ENCODE measurements around the gene TERT.
"Not testable (repeated sequence)": the region's sequence is repeated elsewhere in the genome, so short reads cannot be mapped to it uniquely, and the experiment has no call there.

TERT gene

DNA sequence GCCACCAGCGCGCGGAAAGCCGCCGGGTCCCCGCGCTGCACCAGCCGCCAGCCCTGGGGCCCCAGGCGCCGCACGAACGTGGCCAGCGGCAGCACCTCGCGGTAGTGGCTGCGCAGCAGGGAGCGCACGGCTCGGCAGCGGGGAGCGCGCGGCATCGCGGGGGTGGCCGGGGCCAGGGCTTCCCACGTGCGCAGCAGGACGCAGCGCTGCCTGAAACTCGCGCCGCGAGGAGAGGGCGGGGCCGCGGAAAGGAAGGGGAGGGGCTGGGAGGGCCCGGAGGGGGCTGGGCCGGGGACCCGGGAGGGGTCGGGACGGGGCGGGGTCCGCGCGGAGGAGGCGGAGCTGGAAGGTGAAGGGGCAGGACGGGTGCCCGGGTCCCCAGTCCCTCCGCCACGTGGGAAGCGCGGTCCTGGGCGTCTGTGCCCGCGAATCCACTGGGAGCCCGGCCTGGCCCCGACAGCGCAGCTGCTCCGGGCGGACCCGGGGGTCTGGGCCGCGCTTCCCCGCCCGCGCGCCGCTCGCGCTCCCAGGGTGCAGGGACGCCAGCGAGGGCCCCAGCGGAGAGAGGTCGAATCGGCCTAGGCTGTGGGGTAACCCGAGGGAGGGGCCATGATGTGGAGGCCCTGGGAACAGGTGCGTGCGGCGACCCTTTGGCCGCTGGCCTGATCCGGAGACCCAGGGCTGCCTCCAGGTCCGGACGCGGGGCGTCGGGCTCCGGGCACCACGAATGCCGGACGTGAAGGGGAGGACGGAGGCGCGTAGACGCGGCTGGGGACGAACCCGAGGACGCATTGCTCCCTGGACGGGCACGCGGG lies at the start of gene TERT:
Gene TERT, minus strand, starts transcription at position 234 of the 815 bp plus-strand sequence. Its CDS starts 79 bp downstream, at position 155.
- in situ Hi-C loops (cut with HindIII; ENCODE audit: low sequenced_read_pairs): no loop called here

DNA sequence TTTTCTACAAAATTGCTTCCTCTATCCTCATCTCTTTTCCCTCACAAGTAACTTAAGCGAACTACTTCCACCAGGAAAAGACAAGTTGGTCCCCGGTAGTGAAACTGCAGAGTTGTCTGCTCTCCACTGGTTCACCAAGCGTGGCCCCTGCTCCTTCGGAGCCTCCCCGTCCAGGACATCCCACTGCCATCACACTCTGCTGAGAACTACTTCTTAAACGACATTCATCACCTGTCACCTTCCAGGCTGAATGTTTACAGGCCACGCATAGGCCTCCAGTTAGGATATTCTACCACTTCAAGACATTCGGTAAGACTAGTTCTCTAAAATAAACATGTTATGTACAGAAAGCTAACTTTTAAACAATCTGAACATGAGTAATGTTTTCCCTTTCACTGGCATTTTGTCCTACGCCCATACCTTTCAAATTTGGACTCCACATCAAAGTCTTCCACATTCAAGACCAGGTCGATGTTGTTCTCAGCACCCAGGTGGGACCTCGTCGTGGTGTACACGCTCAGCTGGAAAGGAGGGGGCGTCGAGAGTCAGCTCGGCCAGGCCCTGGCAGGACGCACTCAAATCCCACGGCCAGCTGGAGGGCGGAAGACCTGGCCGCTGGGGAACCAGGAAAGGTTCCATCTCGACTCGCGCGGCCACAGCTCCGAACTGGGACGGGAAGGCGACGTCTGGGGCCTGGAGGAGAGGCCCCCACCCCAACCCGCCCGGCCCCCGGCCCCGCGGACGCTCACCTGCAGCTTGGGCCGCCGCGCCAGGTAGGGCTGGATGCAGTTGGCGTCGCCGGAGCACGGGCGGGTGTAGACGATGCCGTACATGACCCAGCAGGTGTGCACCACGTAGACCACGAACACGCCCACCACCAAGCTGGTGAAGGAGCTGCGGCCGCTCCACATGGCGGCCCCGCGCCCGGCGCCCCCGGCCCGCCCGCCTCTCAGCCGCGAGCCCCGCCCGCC lies 49.3 kb upstream of the TERT start:
- in situ Hi-C loops (cut with HindIII; ENCODE audit: low sequenced_read_pairs): no loop called here

DNA sequence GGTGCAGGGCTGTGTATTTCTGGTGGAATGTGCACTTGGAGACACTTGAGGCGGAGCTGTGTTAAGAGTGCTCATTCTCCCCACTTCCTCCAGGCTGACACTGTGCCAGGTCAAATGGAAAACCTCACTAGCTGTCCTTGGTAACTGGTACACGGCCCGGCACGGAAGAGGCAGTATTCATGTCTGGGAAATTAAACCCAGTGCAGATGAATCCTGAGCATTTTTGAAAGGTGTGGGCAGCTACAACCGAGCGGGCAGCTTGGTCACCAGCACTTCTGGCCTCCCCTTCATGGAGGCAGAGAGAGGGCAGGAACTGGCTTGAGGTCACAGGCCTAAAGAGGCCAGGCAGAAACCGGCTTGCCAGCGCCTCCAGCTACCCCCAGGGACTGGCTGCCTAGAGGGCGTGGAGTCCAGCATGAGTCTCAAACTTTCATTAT lies 48.5 kb upstream of the TERT start:
- in situ Hi-C loops (cut with HindIII; ENCODE audit: low sequenced_read_pairs): no loop called here

DNA sequence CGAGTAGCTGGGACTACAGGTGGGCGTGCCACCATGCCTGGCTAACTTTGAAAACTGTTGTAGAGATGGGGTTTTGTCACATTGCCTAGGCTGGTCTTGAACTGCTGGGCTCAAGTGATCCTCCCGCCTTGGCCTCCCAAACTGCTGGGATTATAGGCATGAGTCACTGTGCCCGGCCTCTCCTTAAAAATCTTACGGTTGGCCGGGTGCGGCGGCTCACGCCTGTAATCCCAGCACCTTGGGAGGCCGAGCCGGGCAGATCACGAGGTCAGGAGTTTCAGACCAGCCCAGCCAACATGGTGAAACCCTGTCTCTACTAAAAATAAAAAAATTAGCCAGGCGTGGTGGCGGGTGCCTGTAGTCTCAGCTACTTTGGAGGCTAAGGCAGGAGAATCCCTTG lies 47.8 kb upstream of the TERT start:
- in situ Hi-C loops (cut with HindIII; ENCODE audit: low sequenced_read_pairs): not testable (repeated sequence)

DNA sequence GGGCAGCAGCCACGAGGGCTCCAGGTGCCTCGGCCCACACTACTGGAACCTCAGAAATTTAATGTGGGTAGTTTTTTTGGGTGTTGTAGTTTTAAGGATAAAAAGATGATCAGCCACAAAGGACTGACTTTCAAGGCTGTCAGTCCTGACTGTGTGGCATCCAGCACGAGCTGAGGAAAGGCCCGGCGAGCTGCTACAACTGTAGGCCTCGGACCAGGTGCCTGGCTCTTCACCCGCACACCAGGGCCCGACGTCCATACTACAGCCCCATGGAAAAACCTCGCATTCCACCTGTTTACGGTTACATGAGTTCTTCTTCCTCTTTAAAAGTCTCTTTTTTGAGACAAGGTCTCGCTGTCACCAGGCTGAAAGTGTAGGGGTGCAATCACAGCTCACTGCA lies 47.4 kb upstream of the TERT start:
- in situ Hi-C loops (cut with HindIII; ENCODE audit: low sequenced_read_pairs): no loop called here

DNA sequence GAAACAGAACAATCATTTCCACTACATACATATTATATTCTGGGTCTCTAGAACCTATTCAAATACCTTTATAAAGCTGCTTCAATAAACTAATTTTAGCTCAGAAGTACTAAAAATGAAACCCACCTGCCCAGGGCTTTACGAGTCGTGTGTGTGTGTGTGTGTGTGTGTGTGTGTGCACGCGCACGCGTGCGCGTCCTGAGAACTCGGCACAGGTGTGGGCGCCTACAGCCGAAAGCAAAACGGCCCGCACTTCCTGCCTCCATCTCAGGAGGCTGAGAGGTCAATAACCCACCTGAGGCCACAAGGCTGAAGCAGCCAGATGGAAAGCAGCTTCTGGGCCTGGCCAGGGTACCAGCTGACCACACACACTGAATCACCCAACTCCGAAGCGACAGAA lies 47.0 kb upstream of the TERT start:
- in situ Hi-C loops (cut with HindIII; ENCODE audit: low sequenced_read_pairs): no loop called here

DNA sequence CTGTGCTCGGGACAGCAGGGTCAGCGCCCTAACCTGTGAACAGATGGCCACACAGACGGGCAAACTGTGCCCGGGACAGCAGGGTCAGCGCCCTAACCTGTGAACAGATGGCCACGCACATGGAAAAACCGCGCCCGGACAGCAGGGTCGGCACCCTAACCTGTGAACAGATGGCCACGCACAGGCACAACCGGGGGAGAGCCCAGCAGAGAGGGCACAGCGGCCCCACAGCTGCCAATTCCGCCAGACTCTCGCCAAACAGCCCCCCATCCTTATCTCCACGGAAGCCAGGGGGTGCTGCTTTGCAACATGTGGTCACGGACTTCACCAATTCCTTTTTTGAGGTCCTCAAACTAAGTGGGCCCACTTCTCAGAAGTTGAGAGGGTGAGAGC lies 44.9 kb upstream of the TERT start:
- in situ Hi-C loops (cut with HindIII; ENCODE audit: low sequenced_read_pairs): not testable (repeated sequence)

DNA sequence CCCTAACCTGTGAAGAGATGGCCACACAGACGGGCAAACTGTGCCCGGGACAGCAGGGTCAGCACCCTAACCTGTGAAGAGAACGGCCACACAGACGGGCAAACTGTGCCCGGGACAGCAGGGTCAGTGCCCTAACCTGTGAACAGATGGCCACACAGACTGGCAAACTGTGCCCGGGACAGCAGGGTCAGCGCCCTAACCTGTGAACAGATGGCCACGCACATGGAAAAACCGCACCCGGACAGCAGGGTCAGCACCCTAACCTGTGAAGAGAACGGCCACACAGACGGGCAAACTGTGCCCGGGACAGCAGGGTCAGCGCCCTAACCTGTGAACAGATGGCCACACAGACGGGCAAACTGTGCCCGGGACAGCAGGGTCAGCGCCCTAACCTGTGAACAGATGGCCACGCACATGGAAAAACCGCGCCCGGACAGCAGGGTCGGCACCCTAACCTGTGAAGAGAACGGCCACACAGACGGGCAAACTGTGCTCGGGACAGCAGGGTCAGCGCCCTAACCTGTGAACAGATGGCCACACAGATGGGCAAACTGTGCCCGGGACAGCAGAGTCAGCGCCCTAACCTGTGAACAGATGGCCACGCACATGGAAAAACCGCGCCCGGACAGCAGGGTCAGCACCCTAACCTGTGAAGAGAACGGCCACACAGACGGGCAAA lies 44.4 kb upstream of the TERT start:
- in situ Hi-C loops (cut with HindIII; ENCODE audit: low sequenced_read_pairs): not testable (repeated sequence)

DNA sequence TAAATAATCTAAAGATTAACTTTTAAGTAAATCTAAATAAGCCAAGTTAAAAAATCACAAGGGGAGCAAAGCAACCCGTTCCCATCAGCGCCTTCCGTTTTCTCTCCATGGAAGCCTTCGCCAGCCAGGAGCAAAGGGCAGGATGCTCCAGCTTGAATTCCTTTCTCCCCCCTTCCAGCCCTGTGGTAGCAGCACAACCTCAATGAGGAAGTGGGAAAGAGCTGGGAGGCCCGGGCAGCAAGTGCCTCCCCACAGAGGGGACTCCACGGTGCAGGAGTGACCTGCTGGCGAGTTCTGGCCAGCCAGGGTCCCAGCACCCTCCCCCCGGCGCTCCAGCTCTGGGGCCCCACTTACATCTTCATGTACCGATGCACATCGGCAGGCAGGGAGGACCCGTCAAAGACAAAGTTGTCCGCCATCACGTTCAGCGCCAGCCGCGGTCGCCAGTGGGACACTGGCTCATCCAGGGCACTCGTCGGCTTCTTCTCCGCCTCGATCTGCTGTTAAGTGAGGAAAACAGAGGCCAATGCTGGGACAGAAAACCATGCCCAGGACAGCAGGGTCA lies 43.7 kb upstream of the TERT start:
- in situ Hi-C loops (cut with HindIII; ENCODE audit: low sequenced_read_pairs): no loop called here

DNA sequence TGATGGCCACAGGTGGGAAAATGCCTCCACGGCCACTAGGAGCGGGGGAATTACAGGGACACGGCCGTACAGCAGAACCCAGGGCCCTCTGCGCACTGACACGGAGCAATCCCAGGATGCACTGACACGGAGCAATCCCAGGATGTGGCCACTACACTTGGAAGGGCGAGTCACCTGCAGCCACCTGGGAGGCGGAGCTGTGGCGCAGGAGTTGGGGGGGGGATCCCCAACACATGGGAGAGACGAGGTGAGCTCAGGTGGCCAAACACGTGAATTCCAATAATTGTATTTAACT lies 43.3 kb upstream of the TERT start:
- in situ Hi-C loops (cut with HindIII; ENCODE audit: low sequenced_read_pairs): no loop called here

DNA sequence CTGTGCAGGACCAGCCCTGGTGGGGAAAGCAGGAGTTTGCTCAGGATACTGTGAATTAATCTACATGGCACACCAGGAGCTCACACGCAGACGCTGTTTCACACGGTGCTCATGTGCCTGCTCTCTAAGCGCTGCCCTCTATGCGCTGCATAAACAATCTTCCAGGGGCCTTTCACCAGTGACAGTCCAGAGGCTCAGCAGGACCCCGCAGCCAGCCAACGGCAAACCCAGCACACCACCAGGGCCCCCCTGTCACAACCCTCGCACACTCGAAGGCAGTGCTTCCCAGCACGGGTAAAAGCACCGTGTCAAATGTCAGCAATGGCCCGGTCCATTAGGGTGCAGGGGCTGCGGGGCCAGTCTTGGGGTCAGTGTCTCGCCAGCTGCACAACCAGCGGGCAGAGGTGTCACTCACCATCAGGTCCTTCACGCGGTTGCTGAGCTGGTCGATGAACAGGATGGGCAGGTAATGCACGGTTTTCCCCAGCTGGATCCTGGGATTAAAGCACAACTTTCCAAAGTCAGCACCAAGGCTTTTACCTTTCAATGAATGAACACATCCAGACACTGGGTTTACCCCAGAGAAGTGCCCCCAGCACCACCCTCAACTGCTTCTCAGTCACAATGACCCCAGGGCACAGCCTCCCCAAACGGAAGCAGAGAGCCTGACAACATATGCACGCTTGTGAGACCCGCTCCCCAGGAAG lies 42.8 kb upstream of the TERT start:
- in situ Hi-C loops (cut with HindIII; ENCODE audit: low sequenced_read_pairs): no loop called here

DNA sequence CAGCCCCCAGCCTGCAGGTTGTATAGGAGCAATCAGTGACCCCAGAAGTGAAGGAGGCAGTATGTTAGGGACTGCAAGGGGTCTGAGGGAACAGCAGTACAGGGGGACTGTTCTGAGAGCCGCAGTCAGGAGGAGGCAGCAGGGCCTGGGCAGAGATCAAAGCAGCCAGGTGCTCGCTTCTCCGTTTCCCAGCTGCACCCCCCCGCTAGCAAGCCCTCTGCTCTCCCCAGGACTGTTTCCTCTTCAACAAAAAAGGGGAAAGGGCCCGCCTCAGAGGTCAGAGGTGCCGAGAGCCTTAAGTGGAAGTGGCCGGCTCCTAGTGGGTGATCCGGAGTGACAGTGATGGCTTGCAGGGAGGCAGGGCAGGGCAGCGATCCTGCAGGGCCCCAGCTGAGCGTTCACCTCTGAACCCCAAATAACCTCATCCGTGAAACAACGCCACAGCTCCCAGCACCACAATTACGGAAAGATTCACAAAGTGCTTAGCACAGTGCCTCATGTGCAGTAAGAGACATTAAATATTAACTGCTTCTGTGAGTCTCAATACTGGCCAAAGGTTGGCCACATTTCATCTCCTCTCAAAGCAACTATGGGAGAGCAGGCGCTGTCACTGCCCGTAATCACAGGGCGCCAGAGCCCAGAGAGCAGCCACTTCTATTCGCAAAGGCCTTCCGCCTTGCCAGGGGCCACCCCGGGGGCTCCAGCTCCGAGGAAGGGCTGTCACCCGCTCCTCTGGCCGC lies 42.1 kb upstream of the TERT start:
- in situ Hi-C loops (cut with HindIII; ENCODE audit: low sequenced_read_pairs): no loop called here

DNA sequence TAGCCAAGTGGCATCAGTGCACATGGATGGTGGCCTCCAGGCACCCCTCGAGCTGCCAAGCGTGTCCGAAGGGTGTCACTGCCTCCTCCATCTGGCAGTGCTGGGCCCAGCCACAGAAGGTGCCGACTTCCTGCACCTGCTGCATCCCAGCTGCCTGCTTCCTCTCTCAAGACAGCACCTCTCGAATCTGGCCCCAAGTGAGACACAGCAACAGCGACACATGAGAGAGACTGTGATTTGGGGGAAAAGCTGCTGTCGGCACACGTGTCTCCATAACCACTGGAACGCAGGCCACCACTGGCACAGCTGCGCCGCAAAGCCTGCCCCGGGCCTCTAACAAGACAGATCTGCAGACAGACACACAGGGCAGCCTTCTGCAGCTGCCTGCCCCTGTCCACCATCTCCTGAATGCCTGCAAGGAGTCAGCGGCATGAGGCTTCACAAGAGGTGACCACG lies 41.3 kb upstream of the TERT start:
- in situ Hi-C loops (cut with HindIII; ENCODE audit: low sequenced_read_pairs): no loop called here

DNA sequence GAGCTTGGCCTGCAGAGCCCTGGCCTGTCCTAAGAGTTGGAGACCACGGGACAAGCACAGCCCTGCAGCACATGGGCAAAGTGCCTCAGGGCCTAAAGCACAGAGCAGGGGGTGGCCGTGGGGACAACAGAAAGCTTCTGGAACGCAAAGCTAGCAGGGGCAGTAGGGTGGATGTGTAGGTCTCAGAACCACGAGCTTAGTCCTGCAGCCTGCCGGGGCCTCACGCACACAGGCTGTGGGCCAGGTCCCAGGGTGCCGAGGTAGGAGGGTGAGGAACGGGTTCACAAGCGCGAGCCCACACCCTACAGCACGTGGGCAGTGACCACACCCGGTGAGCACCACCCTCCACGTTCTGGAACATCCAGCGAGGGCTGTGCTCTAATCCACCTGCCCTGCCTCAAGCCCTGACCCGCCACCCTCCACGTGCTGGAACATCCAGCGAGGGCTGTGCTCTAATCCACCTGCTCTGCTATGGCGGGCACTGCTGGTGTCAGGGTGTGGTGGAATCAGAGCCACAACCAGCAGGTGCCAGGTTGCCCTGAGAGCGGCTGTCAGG lies 40.8 kb upstream of the TERT start:
- in situ Hi-C loops (cut with HindIII; ENCODE audit: low sequenced_read_pairs): no loop called here

DNA sequence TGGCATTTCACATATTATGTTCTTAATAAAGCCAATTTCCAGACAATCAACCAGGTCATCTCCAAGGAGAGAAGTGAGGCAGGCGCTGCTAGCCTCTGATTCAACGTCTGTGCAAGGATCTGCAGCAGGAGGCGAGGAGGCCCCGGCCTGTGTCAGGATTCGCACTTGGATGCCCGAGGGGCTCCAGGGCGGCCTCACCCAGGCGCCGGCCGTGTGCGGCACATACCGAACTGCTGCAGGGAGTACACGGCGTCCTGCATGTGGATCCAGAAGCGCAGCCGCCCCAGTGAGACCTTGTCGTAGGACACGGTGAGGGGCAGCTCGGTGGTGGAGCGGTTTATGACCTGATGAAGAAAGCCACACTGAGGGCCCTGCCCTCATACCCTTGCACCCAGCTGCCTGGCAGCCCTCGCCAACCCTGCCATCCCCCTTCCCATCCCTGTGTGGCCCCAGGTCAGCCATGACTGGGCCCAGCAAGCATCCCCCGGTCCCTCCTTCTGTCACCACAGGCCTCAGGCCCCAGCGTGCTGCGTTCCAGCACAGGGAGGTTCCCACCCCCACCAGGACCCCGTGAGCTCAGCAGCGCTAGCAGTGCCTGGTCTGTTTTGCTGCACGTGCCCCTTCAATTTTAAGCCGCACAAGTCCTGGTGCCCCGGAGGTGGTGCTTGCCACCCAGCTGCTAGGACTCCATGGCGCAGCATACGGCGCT lies 40.1 kb upstream of the TERT start:
- in situ Hi-C loops (cut with HindIII; ENCODE audit: low sequenced_read_pairs): no loop called here

DNA sequence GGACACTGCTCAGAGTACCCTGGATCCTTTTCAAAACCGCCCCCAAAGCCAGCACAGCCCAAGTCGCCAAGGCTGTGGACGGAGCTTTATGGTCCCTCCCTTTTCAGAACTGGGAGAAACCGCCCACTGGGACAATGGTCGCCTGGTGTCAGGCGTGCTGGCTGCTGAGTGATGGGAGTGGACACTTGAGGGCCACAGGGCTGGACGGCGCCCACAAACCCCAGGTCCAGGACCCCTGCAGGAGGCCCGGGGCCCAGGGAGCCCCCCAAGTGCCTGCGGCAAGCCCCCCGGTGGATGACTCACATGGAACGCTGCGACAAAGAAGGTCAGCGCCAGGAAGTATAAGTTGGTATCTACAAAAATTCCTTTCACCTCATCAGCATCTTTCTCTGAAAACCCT lies 39.1 kb upstream of the TERT start:
- in situ Hi-C loops (cut with HindIII; ENCODE audit: low sequenced_read_pairs): no loop called here

DNA sequence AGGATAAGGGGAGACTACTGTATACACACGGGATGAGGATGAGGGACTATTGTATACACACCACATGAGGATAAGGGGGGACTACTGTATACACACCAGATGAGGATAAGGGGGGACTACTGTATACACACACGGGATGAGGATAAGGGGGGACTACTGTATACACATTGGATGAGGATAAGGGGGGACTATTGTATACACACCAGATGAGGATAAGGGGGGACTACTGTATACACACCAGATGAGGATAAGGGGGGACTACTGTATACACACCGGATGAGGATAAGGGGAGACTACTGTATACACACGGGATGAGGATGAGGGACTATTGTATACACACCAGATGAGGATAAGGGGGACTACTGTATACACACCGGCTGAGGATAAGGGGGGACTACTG lies 38.4 kb upstream of the TERT start:
- in situ Hi-C loops (cut with HindIII; ENCODE audit: low sequenced_read_pairs): not testable (repeated sequence)

DNA sequence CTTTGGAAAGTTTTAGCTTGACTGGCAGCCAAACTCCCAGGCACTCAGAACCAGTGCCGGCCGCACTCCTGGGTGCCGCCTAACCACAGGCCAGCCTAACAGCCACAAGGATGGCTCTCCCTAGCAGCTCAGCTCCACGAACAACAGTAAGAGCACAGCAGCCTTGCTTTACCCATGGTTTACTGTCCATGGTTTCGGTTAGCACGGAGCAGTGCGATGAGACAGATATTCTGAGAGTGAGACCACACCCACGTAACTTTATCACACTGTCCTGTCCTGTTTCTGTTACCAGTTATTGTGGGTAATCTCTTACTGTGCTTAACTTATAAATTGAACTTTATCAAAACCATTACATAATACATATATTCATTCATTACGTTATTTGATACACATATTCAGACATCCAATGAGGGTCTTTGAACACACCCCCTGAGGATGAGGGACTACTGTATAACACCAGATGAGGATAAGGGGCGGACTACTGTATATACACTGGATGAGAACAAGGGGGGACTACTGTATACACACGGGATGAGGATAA lies 37.7 kb upstream of the TERT start:
- in situ Hi-C loops (cut with HindIII; ENCODE audit: low sequenced_read_pairs): no loop called here
